Keratinocyte (primary cell): ENCODE data around the gene TIE1. TPM values are rescaled to one million over a fixed set of nuclear protein-coding genes. Genes with fewer than 3 reads are reported as not detected.

ENCODE experiments used
- DNase-seq: peaks from one replicate; pipeline ENCODE4 v3.0.0-alpha.2; 2011; ENCODE audit warnings: low read depth, missing footprints, low spot score
- FAIRE-seq: peaks from 2 replicates; lab custom pipeline; 2011; peaks lifted over from hg19 to GRCh38; lab: Jason Lieb, UNC
- H2AFZ ChIP-seq: 2 replicates; pipeline ENCODE4 v1.6.0; 2012; ENCODE audit warnings: low read length, control low read depth, inconsistent platforms; ENCODE audit not compliant: control insufficient read depth
- H3K27ac ChIP-seq: 2 replicates; pipeline ENCODE4 v1.5.1; 2011; ENCODE audit warnings: low read length; ENCODE audit not compliant: control insufficient read depth, insufficient read depth
- H3K27me3 ChIP-seq: 3 replicates; pipeline ENCODE4 v1.6.0; 2011; ENCODE audit warnings: low read length; ENCODE audit not compliant: control insufficient read depth, insufficient read depth; ENCODE audit errors: extremely low read depth
- H3K36me3 ChIP-seq, 2 experiments: 2 replicates in 1 of 2; 3 replicates in 1 of 2; pipeline ENCODE4 v1.5.1; 2011; ENCODE audit warnings: low read length in 2 of 2, mild to moderate bottlenecking in 1 of 2; ENCODE audit not compliant: control insufficient read depth in 2 of 2, insufficient read depth in 2 of 2; ENCODE audit errors: extremely low read depth in 1 of 2
- H3K4me1 ChIP-seq: 3 replicates; pipeline ENCODE4 v1.5.1; 2011; ENCODE audit warnings: low read length; ENCODE audit not compliant: control insufficient read depth, insufficient read depth; ENCODE audit errors: extremely low read depth
- H3K4me2 ChIP-seq: 3 replicates; pipeline ENCODE4 v1.6.0; 2011; ENCODE audit warnings: low read depth, low read length; ENCODE audit not compliant: control insufficient read depth, insufficient read depth; ENCODE audit errors: extremely low read depth
- H3K4me3 ChIP-seq, 3 experiments: fragments of 200-600 bp in 1 of 3; sonication (generic) in 1 of 3; 2 replicates in 2 of 3; 3 replicates in 1 of 3; pipeline ENCODE4 v1.5.1; 2011 to 2016; ENCODE audit warnings: low read length in 3 of 3, mild to moderate bottlenecking in 3 of 3, control low read depth in 2 of 3, inconsistent platforms in 1 of 3, low read depth in 1 of 3, mixed read lengths in 1 of 3, mixed run types in 1 of 3, moderate library complexity in 1 of 3; ENCODE audit not compliant: control insufficient read depth in 2 of 3, insufficient read depth in 2 of 3; ENCODE audit errors: extremely low read depth in 1 of 3
- H3K79me2 ChIP-seq: 2 replicates; pipeline ENCODE4 v1.6.0; 2012; ENCODE audit warnings: low read length; ENCODE audit not compliant: control insufficient read depth, insufficient read depth
- H3K9ac ChIP-seq: 3 replicates; pipeline ENCODE4 v1.6.0; 2011; ENCODE audit warnings: low read length; ENCODE audit not compliant: control insufficient read depth, insufficient read depth; ENCODE audit errors: extremely low read depth
- H3K9me1 ChIP-seq: 3 replicates; pipeline ENCODE4 v1.6.0; 2011; ENCODE audit warnings: low read length; ENCODE audit not compliant: control insufficient read depth, insufficient read depth; ENCODE audit errors: extremely low read depth
- H3K9me3 ChIP-seq: 2 replicates; pipeline ENCODE4 v1.5.1; 2012; ENCODE audit warnings: low read depth, low read length; ENCODE audit not compliant: control insufficient read depth
- H4K20me1 ChIP-seq: 3 replicates; pipeline ENCODE4 v1.6.0; 2011; ENCODE audit warnings: low read length; ENCODE audit not compliant: control insufficient read depth, insufficient read depth; ENCODE audit errors: extremely low read depth
- EZH2 ChIP-seq: IDR thresholded peaks from one replicate; pipeline ENCODE4 v1.6.1; 2012; ENCODE audit warnings: inconsistent platforms, mild to moderate bottlenecking, low read length, moderate library complexity
- dilution Hi-C: fragments of 300-500 bp; cut with MboI; formaldehyde crosslinking; loops from one replicate; pipeline ENCODE4 v1.7.0; 2020; ENCODE audit warnings: low sequenced_read_pairs; ENCODE audit not compliant: extremely low pct_ligation_motif_present
- polyA plus RNA-seq, 5 experiments: library from polyadenylated mRNA; depleted of rRNA in 3 of 5; stranded (reverse) in 3 of 5; stranded (forward) in 1 of 5; unstranded in 1 of 5; fragments of >200 nt; gene quantifications; 1 replicate in 1 of 5; 2 replicates in 3 of 5; 3 replicates in 1 of 5; pipeline versions ENCODE4 v1.2.1 to v1.2.3, GENCODE V29; 2011 to 2012; ENCODE audit warnings: missing spikeins in 2 of 5, low read depth in 1 of 5, low replicate concordance in 1 of 5
- TF ChIP-seq, protein P1 (sequence below), 3 experiments: IDR thresholded peaks in 1 of 3; conservative IDR thresholded peaks in 1 of 3; optimal IDR thresholded peaks in 1 of 3; 2 replicates in 2 of 3; 3 replicates in 1 of 3; pipeline versions ENCODE3 to v1.5.1; 2011; ENCODE audit warnings: low read length in 3 of 3, mild to moderate bottlenecking in 3 of 3, moderate library complexity in 2 of 3, control low read depth in 1 of 3, inconsistent platforms in 1 of 3; ENCODE audit not compliant: insufficient read depth in 2 of 3; ENCODE audit errors: extremely low read depth in 1 of 3

Gene TIE1
- polyA plus RNA-seq, 1 donor (not counting 4 experiments of a cell fraction or from before 2014, with no cell fraction given) = not detected

DNA sequence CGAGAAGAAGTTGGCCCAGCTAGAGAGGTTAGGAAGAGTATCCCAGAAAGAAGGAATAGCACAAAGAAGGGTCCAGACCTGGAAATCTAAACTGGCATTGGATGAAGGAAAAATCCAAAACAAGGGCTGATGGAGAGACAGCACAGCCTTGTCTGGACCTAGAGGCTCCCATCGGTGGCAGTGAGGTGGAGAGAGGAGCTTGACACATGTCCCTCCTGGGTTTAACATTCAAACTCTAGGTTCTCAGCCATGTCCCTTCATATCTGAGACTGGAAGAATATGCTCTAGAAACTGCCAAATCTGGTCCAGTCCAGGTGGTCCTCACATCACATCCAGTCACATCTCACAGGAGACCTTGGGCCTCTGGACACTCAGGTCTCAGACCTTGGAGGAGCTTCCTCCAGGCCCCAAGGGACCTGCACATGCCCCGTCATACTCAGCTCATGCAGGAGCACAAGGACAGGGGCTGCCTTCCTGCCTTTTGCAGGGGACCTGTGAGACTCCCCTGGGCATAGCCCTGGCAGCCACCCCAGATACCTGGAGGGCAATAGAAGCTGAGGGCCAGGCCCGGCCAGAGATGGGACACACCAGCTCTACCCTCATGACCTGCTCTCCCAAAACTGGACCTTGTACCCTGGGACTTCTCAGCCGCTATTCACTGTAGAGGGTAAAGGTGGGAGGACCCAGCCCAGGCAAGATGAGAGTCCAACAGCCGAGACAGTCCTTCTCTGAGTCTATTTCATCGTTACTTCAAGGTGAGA lies 23.5 kb upstream of the TIE1 start:
- H3K4me1 ChIP-seq = peaks cover 11% of the 10 kb centered on the region
- H3K9me1 ChIP-seq = no peaks in the 10 kb centered on the region
- H3K9ac ChIP-seq = no peak overlapping the region
- TF ChIP-seq, protein P1, sequence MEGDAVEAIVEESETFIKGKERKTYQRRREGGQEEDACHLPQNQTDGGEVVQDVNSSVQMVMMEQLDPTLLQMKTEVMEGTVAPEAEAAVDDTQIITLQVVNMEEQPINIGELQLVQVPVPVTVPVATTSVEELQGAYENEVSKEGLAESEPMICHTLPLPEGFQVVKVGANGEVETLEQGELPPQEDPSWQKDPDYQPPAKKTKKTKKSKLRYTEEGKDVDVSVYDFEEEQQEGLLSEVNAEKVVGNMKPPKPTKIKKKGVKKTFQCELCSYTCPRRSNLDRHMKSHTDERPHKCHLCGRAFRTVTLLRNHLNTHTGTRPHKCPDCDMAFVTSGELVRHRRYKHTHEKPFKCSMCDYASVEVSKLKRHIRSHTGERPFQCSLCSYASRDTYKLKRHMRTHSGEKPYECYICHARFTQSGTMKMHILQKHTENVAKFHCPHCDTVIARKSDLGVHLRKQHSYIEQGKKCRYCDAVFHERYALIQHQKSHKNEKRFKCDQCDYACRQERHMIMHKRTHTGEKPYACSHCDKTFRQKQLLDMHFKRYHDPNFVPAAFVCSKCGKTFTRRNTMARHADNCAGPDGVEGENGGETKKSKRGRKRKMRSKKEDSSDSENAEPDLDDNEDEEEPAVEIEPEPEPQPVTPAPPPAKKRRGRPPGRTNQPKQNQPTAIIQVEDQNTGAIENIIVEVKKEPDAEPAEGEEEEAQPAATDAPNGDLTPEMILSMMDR (optimal IDR thresholded peaks at IDR 0.05 in 1 of 3, IDR thresholded peaks at IDR 0.05 in 1 of 3, conservative IDR thresholded peaks at IDR 0.05 in 1 of 3; ENCODE audit: extremely low read depth in 1 of 3, insufficient read depth in 2 of 3, low read length in 3 of 3) = no peak
- no peak for TF ChIP-seq EZH2
- H2AFZ ChIP-seq = no peak overlapping the region
- H3K79me2 ChIP-seq = no peaks in the 10 kb centered on the region
- no peaks in the 10 kb centered on the region for H3K36me3 ChIP-seq
- H3K9me3 ChIP-seq = no peaks in the 10 kb centered on the region
- H4K20me1 ChIP-seq = no peaks in the 10 kb centered on the region
- no peak overlapping the region for H3K27ac ChIP-seq
- DNase-seq (no peak), FAIRE-seq (no peak)
- no peak overlapping the region for H3K4me3 ChIP-seq
- H3K4me2 ChIP-seq = no peak overlapping the region
- dilution Hi-C loops = no loop called here
- no peaks in the 10 kb centered on the region for H3K27me3 ChIP-seq

DNA sequence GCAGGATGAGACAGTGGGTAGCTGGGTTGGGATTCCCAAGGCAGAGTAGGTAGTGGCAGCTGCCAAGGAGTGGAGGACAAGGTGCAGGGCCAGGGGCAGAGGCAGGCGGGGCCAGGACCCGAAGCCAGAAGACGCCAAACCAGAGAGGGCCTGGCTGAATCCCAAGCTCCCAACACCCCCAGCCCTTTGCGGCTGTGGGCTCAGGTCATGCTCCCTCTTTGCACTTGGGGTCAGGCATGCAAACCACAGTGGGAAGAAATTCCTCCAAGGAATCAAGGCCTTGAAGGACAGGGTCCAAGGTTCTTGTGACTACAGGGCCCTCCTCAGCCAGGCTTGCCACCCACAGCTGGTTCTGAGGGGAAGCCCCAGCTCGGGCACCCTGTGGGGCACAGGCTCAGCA lies 21.6 kb upstream of the TIE1 start:
- no peaks in the 10 kb centered on the region for H3K79me2 ChIP-seq
- dilution Hi-C loops = no loop called here
- no peak overlapping the region for H3K27ac ChIP-seq
- no peak for TF ChIP-seq EZH2
- TF ChIP-seq, protein P1 (optimal IDR thresholded peaks at IDR 0.05 in 1 of 3, IDR thresholded peaks at IDR 0.05 in 1 of 3, conservative IDR thresholded peaks at IDR 0.05 in 1 of 3; ENCODE audit: extremely low read depth in 1 of 3, insufficient read depth in 2 of 3, low read length in 3 of 3) = no peak
- no peak overlapping the region for H2AFZ ChIP-seq
- no peak overlapping the region for H3K4me3 ChIP-seq
- H3K27me3 ChIP-seq = no peaks in the 10 kb centered on the region
- no peaks in the 10 kb centered on the region for H3K9me3 ChIP-seq
- no peaks in the 10 kb centered on the region for H3K36me3 ChIP-seq
- no peak overlapping the region for H3K9ac ChIP-seq
- FAIRE-seq = no peak
- peaks cover 8% of the 10 kb centered on the region for H3K4me1 ChIP-seq
- DNase-seq = no peak
- H3K9me1 ChIP-seq = no peaks in the 10 kb centered on the region
- no peaks in the 10 kb centered on the region for H4K20me1 ChIP-seq
- no peak overlapping the region for H3K4me2 ChIP-seq
